Measurements from ENCODE around the gene JOSD2. TPM values are rescaled to one million over a fixed set of nuclear protein-coding genes. Genes with fewer than 3 reads are reported as not detected.

JOSD2 gene
- total RNA-seq, 1 experiment from 2014 or later, result 27.9 TPM

- Histone ChIP-seq H3K36me3 (ENCODE audit: control insufficient read depth, insufficient read depth, low read length) (no peaks in the 10 kb centered on the region), H3K9me3 (no peaks in the 10 kb centered on the region), H3K27me3 (replicated peaks; ENCODE audit: control insufficient read depth, insufficient read depth, low read length) (no peaks in the 10 kb centered on the region), H3K4me3 (ENCODE audit: low read depth, low read length) (no peak overlapping the region), H3K4me1 (no peaks in the 10 kb centered on the region)
- Mint-ChIP-seq H3K27me3 (ENCODE audit: insufficient read depth, unreplicated experiment) (peaks cover 31% of the 10 kb centered on the region), H3K27ac (ENCODE audit: unreplicated experiment) (no peak overlapping the region), H3K4me1 (ENCODE audit: low read depth, unreplicated experiment) (peaks cover 10% of the 10 kb centered on the region), H3K9me3 (ENCODE audit: unreplicated experiment) (no peaks in the 10 kb centered on the region), H3K4me3 (ENCODE audit: unreplicated experiment) (no peak overlapping the region), H3K36me3 (ENCODE audit: insufficient read depth, unreplicated experiment) (peaks cover 7% of the 10 kb centered on the region)
- no peak for DNase-seq
- intact Hi-C loops (cut with micrococcal nuclease; ENCODE audit: unreplicated experiment), result no loop called here
- no TSS peak for BruUV-seq (replicated peaks)
- ChIA-PET CTCF (no interaction called here), POLR2A (no interaction called here)
- TF ChIP-seq CTCF (IDR thresholded peaks at IDR 0.05; ENCODE audit: insufficient read depth in 1 of 2, low read depth in 1 of 2, low read length in 1 of 2, severe bottlenecking in 1 of 2, unreplicated experiment in 1 of 2), result no peak
Measured at GRCh38 chr19:50493171-50493570, 17.8 kb downstream of the JOSD2 start.

- intact Hi-C loops (cut with micrococcal nuclease; ENCODE audit: unreplicated experiment), result no loop called here
- Mint-ChIP-seq H3K27ac (ENCODE audit: unreplicated experiment) (no peak overlapping the region), H3K36me3 (ENCODE audit: insufficient read depth, unreplicated experiment) (peaks cover 11% of the 10 kb centered on the region), H3K4me1 (ENCODE audit: low read depth, unreplicated experiment) (peaks cover 10% of the 10 kb centered on the region), H3K4me3 (ENCODE audit: unreplicated experiment) (peak overlapping the region; percentile 0), H3K9me3 (ENCODE audit: unreplicated experiment) (no peaks in the 10 kb centered on the region), H3K27me3 (ENCODE audit: insufficient read depth, unreplicated experiment) (peaks cover 35% of the 10 kb centered on the region)
- no TSS peak for BruUV-seq (replicated peaks)
- Histone ChIP-seq H3K36me3 (ENCODE audit: control insufficient read depth, insufficient read depth, low read length) (no peaks in the 10 kb centered on the region), H3K9me3 (no peaks in the 10 kb centered on the region), H3K4me3 (ENCODE audit: low read depth, low read length) (no peak overlapping the region), H3K27me3 (replicated peaks; ENCODE audit: control insufficient read depth, insufficient read depth, low read length) (no peaks in the 10 kb centered on the region), H3K4me1 (no peaks in the 10 kb centered on the region)
- POLR2A ChIA-PET, result no interaction called here
- TF ChIP-seq CTCF (IDR thresholded peaks at IDR 0.05; ENCODE audit: insufficient read depth in 1 of 2, low read depth in 1 of 2, low read length in 1 of 2, severe bottlenecking in 1 of 2, unreplicated experiment in 1 of 2), result no peak
- CTCF ChIA-PET, result no interaction called here
- DNase-seq, result peak in 1 of 2 experiments; percentile 33
Measured at GRCh38 chr19:50492303-50493052, 18.5 kb downstream of the JOSD2 start.

- H3K4me3 ChIP-seq (ENCODE audit: low read depth, low read length), result no peak overlapping the region
- Mint-ChIP-seq H3K9me3 (ENCODE audit: unreplicated experiment) (no peaks in the 10 kb centered on the region), H3K36me3 (ENCODE audit: insufficient read depth, unreplicated experiment) (peaks cover 12% of the 10 kb centered on the region), H3K27me3 (ENCODE audit: insufficient read depth, unreplicated experiment) (peaks cover 35% of the 10 kb centered on the region), H3K27ac (ENCODE audit: unreplicated experiment) (no peak overlapping the region), H3K4me3 (ENCODE audit: unreplicated experiment) (peak overlapping the region; percentile 0), H3K4me1 (ENCODE audit: low read depth, unreplicated experiment) (peaks cover 10% of the 10 kb centered on the region)
- no peaks in the 10 kb centered on the region for H3K27me3 ChIP-seq (replicated peaks; ENCODE audit: control insufficient read depth, insufficient read depth, low read length)
- ChIA-PET POLR2A (no interaction called here), CTCF (interaction anchor here (0.6 kb wide), 1 partner anchor 162 kb away, joined by 6 read pairs; no protein-coding TSS in a partner anchor)
- no peaks in the 10 kb centered on the region for H3K36me3 ChIP-seq (ENCODE audit: control insufficient read depth, insufficient read depth, low read length)
- no peak for DNase-seq
- intact Hi-C loops (cut with micrococcal nuclease; ENCODE audit: unreplicated experiment), result no loop called here
- no TSS peak for BruUV-seq (replicated peaks)
- peaks cover 10% of the 10 kb centered on the region for H3K9me3 ChIP-seq
- no peaks in the 10 kb centered on the region for H3K4me1 ChIP-seq
- TF ChIP-seq CTCF (IDR thresholded peaks at IDR 0.05; ENCODE audit: insufficient read depth in 1 of 2, low read depth in 1 of 2, low read length in 1 of 2, severe bottlenecking in 1 of 2, unreplicated experiment in 1 of 2), result no peak
Measured at GRCh38 chr19:50490991-50491472, 20.0 kb downstream of the JOSD2 start.

All from Caco-2 (cell line).